ENCODE results near the gene TXNDC15. TPM values are rescaled to one million over a fixed set of nuclear protein-coding genes. Genes with fewer than 3 reads are reported as not detected.
A peak's percentile ranks its signal among the peaks of the same experiment; 100 is the strongest.
"Not testable (repeated sequence)": the region's sequence is repeated elsewhere in the genome, so short reads cannot be mapped to it uniquely, and the experiment has no call there.

TXNDC15 gene
- total RNA-seq, 4 donors from 2014 or later = 26.3 to 81.9 (median 45.6) TPM

- in situ Hi-C loops (cut with MboI; ENCODE audit: low pct_ligation_motif_present in 1 of 4, low pct_unique_long_range_greater_than_20kb in 1 of 4, low sequenced_read_pairs in 3 of 4) = no loop called here
- TF ChIP-seq POLR2A (IDR thresholded peaks at IDR 0.05) (no peak), POLR2AphosphoS5 (IDR thresholded peaks at IDR 0.05) (no peak), CTCF (IDR thresholded peaks at IDR 0.05) (no peak), EP300 (IDR thresholded peaks at IDR 0.05; ENCODE audit: low read depth) (no peak)
- H3K4me1 ChIP-seq = peaks cover 10 to 39% (median 18%) of the 10 kb centered on the region in 4 donors
- no peaks in the 10 kb centered on the region for H3K9me3 ChIP-seq
- intact Hi-C loops (cut with DNase I; ENCODE audit: low total_unique reads) = no loop called here
- WGBS, 2 donors (ENCODE audit: low coverage in 1 of 2) = 14% methylated on average over 20 of the region's 20 CpGs; no CpG with 5 or more reads in 1 of the 2 donors
- peak overlapping the region; percentile 54 to 87 (median 86) for H3K4me3 ChIP-seq
- H3K27ac ChIP-seq = peak overlapping the region; percentile 83 to 97 (median 96)
- H3K36me3 ChIP-seq = no peaks in the 10 kb centered on the region
- peak; percentile 67 for DNase-seq
- H3K27me3 ChIP-seq = no peaks in the 10 kb centered on the region
Observed at GRCh38 chr5:134874831-134875655, 872 bp downstream of the TXNDC15 start.

GRCh38 chr5:134877159-134877558, 3.0 kb downstream of the TXNDC15 start:
- Histone ChIP-seq H3K9me3 (no peaks in the 10 kb centered on the region), H3K27ac (no peak overlapping the region), H3K4me3 (no peak overlapping the region), H3K36me3 (no peaks in the 10 kb centered on the region), H3K4me1 (peaks cover 10 to 39% (median 18%) of the 10 kb centered on the region in 4 donors), H3K27me3 (no peaks in the 10 kb centered on the region)
- intact Hi-C loops (cut with DNase I; ENCODE audit: low total_unique reads) (no loop called here), in situ Hi-C loops (cut with MboI; ENCODE audit: low pct_ligation_motif_present in 1 of 4, low pct_unique_long_range_greater_than_20kb in 1 of 4, low sequenced_read_pairs in 3 of 4) (no loop called here)
- TF ChIP-seq POLR2A (IDR thresholded peaks at IDR 0.05) (no peak), POLR2AphosphoS5 (IDR thresholded peaks at IDR 0.05) (no peak), EP300 (IDR thresholded peaks at IDR 0.05; ENCODE audit: low read depth) (no peak), CTCF (IDR thresholded peaks at IDR 0.05) (no peak)
- no peak for DNase-seq

- no peak overlapping the region for H3K4me3 ChIP-seq
- peaks cover 10 to 39% (median 18%) of the 10 kb centered on the region in 4 donors for H3K4me1 ChIP-seq
- H3K36me3 ChIP-seq = no peaks in the 10 kb centered on the region
- in situ Hi-C loops (cut with MboI; ENCODE audit: low pct_ligation_motif_present in 1 of 4, low pct_unique_long_range_greater_than_20kb in 1 of 4, low sequenced_read_pairs in 3 of 4) = no loop called here
- H3K27ac ChIP-seq = no peak overlapping the region
- 48% methylated on average over 3 of the region's 3 CpGs; no CpG with 5 or more reads in 1 of the 2 donors for WGBS, 2 donors (ENCODE audit: low coverage in 1 of 2)
- no peaks in the 10 kb centered on the region for H3K27me3 ChIP-seq
- DNase-seq = peak; percentile 38
- no peaks in the 10 kb centered on the region for H3K9me3 ChIP-seq
- TF ChIP-seq EP300 (IDR thresholded peaks at IDR 0.05; ENCODE audit: low read depth) (no peak), CTCF (IDR thresholded peaks at IDR 0.05) (no peak), POLR2AphosphoS5 (IDR thresholded peaks at IDR 0.05) (no peak), POLR2A (IDR thresholded peaks at IDR 0.05) (no peak)
- intact Hi-C loops (cut with DNase I; ENCODE audit: low total_unique reads) = no loop called here
Observed at GRCh38 chr5:134878403-134878802, 4.2 kb downstream of the TXNDC15 start.

- intact Hi-C loops (cut with DNase I; ENCODE audit: low total_unique reads) (no loop called here), in situ Hi-C loops (cut with MboI; ENCODE audit: low pct_ligation_motif_present in 1 of 4, low pct_unique_long_range_greater_than_20kb in 1 of 4, low sequenced_read_pairs in 3 of 4) (no loop called here)
- 39 to 42% methylated on average over 3 of the region's 3 CpGs for WGBS, 2 donors (ENCODE audit: low coverage in 1 of 2)
- no peak for TF ChIP-seq CTCF (IDR thresholded peaks at IDR 0.05)
- no peak for TF ChIP-seq POLR2A (IDR thresholded peaks at IDR 0.05)
- TF ChIP-seq EP300 (IDR thresholded peaks at IDR 0.05; ENCODE audit: low read depth) = no peak
- no peak for TF ChIP-seq POLR2AphosphoS5 (IDR thresholded peaks at IDR 0.05)
- Histone ChIP-seq H3K9me3 (no peaks in the 10 kb centered on the region), H3K4me3 (no peak overlapping the region), H3K4me1 (peaks cover 8 to 34% (median 14%) of the 10 kb centered on the region in 4 donors), H3K36me3 (no peaks in the 10 kb centered on the region), H3K27me3 (no peaks in the 10 kb centered on the region), H3K27ac (no peak overlapping the region)
- no peak for DNase-seq
Observed at GRCh38 chr5:134879456-134879855, 5.3 kb downstream of the TXNDC15 start.

GRCh38 chr5:134880937-134881336, 6.8 kb downstream of the TXNDC15 start:
- H3K4me3 ChIP-seq; intact Hi-C loops (cut with DNase I; ENCODE audit: low total_unique reads); DNase-seq; in situ Hi-C loops (cut with MboI; ENCODE audit: low pct_ligation_motif_present in 1 of 4, low pct_unique_long_range_greater_than_20kb in 1 of 4, low sequenced_read_pairs in 3 of 4); H3K27me3 ChIP-seq; H3K9me3 ChIP-seq; H3K36me3 ChIP-seq; H3K27ac ChIP-seq: not testable (repeated sequence)
- WGBS, 2 donors (ENCODE audit: low coverage in 1 of 2) = 54 to 71% methylated on average over 1 to 2 of the region's 3 CpGs
- H3K4me1 ChIP-seq = peaks cover 0 to 23% (median 6%) of the 10 kb centered on the region in 4 donors

GRCh38 chr5:134881711-134882110, 7.5 kb downstream of the TXNDC15 start:
- H3K27me3 ChIP-seq; H3K27ac ChIP-seq; H3K4me3 ChIP-seq; DNase-seq; H3K9me3 ChIP-seq; in situ Hi-C loops (cut with MboI; ENCODE audit: low pct_ligation_motif_present in 1 of 4, low pct_unique_long_range_greater_than_20kb in 1 of 4, low sequenced_read_pairs in 3 of 4); intact Hi-C loops (cut with DNase I; ENCODE audit: low total_unique reads); H3K36me3 ChIP-seq: not testable (repeated sequence)
- no CpG with 5 or more reads among the region's 30 CpGs for WGBS, 2 donors (ENCODE audit: low coverage in 1 of 2)
- H3K4me1 ChIP-seq = peaks cover 0 to 17% (median 5%) of the 10 kb centered on the region in 4 donors
